Spleen (tissue), 7 donors: ENCODE measurements around the gene SLC38A8.

ENCODE experiments used
- POLR2A ChIP-seq, 3 donors: fragments of 450-650 bp; IDR thresholded peaks; one replicate each; pipeline ENCODE4 v1.5.1; 2017; ENCODE audit warnings: antibody characterized with exemption in 3 of 3, mild to moderate bottlenecking in 1 of 3
- TF ChIP-seq, protein P1 (sequence below), 11 experiments: fragments of 200-600 bp in 7 of 11; fragments of 450-650 bp in 4 of 11; sonication (generic) in 4 of 11; IDR thresholded peaks in 8 of 11; conservative IDR thresholded peaks in 3 of 11; 1 replicate in 7 of 11; 2 replicates in 4 of 11; pipeline versions ENCODE4 v1.4.0 to v1.8.0; 2016 to 2021; ENCODE audit warnings: antibody characterized with exemption in 11 of 11, inconsistent platforms in 4 of 11, mild to moderate bottlenecking in 1 of 11
- donor health status: DM: no; HTN: no; CAD: no; lungs with moderate emphysema.
- donor health status: DM: no; HTN: no; CAD: no.
- donor health status: DM: no; HTN: no; CAD: no.

DNA sequence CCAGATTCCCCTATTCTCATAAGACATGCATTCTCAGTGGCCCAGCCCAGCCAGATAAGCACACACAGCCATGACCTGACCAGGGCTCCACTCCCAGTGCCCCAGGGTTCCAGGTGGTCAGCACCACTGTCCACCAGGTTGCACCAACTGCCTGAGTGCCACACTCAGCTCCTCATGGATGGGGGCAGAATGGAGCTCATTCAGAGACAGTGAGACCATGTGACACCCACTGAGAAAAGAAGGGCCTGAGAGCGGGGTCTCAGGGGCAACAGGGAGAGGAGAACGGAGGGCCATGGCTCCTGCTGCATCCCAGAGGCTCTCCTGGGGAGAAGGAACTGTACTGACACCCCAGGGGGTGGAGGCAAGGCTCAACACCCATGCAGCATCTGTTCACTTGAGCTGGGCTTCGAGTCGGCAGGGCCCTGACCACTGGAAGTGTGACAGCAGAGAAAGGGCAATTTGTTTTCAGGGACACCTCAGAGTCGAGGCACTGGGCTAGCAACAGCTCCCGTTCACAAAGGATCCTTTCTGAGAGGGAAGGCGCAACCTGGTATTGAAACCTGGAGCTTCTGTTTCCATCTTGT is 18.7 kb upstream of the SLC38A8 start:
- TF ChIP-seq, protein P1, sequence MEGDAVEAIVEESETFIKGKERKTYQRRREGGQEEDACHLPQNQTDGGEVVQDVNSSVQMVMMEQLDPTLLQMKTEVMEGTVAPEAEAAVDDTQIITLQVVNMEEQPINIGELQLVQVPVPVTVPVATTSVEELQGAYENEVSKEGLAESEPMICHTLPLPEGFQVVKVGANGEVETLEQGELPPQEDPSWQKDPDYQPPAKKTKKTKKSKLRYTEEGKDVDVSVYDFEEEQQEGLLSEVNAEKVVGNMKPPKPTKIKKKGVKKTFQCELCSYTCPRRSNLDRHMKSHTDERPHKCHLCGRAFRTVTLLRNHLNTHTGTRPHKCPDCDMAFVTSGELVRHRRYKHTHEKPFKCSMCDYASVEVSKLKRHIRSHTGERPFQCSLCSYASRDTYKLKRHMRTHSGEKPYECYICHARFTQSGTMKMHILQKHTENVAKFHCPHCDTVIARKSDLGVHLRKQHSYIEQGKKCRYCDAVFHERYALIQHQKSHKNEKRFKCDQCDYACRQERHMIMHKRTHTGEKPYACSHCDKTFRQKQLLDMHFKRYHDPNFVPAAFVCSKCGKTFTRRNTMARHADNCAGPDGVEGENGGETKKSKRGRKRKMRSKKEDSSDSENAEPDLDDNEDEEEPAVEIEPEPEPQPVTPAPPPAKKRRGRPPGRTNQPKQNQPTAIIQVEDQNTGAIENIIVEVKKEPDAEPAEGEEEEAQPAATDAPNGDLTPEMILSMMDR (IDR thresholded peaks at IDR 0.05 in 8 of 11, conservative IDR thresholded peaks at IDR 0.05 in 3 of 11) = no peak
- TF ChIP-seq POLR2A (IDR thresholded peaks at IDR 0.05) = no peak
